ENCODE measurements around the gene DEDD2. TPM values are rescaled to one million over a fixed set of nuclear protein-coding genes. Genes with fewer than 3 reads are reported as not detected.
A peak's percentile ranks its signal among the peaks of the same experiment; 100 is the strongest.

The DEDD2 gene
- total and polyA plus RNA-seq, 10 of the 15 experiments (the other 5 are each of a cell fraction or from before 2014, with no cell fraction given) = 2.5 to 24.7 (median 17.6) TPM

DNA sequence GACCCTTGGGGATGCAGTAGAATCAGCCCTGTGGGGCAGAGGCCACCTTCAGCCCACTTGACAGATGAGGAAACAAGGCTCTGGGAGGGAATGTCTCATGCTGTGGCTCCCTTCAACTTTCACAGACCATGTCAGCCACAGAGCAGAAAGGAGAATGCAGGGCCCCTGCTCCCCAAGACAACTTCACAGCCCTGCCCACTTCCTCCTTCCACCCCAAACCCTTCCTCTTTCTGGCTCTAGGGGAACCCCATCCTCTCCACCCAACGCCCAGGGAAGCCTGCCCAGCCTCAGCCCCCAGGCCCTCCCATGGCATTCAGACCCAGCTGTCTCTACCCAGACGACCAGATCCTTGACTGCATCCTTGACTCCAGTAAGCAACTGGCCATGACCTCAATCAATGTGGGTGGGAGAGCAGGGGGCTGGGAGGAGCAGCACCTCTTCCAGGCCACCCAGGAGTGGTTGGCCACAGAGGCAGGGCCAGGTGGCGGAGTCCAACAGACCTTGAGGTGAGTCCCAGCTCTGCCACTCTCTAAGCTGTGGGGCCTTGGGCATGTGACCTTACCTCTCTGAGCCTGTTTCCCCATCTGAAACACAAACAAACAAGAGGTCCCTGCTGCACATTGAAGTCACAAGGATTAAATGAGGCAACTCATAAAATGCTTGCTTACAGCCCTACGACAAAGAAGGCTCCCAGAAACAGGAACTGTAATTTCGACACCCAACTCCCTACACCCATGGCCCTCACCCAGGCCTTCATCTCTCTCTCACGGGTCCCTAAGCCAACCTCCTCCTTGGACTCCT is 15.8 kb downstream of the DEDD2 start (continued):
- TF ChIP-seq CEBPZ (IDR thresholded peaks at IDR 0.05; ENCODE audit: low read depth, low read length) (no peak), TCF3 (IDR thresholded peaks at IDR 0.05; ENCODE audit: borderline replicate concordance, insufficient read depth, low read depth, low read length) (no peak), SKIL (IDR thresholded peaks at IDR 0.05; ENCODE audit: low read depth, poor library complexity, severe bottlenecking) (no peak), YY1 (IDR thresholded peaks at IDR 0.05; ENCODE audit: low read depth, low read length) (no peak), CBX3 (IDR thresholded peaks at IDR 0.05; ENCODE audit: borderline replicate concordance, low read depth) (no peak), ASH2L (IDR thresholded peaks at IDR 0.05; ENCODE audit: borderline replicate concordance, low read depth) (no peak), PAX5 (IDR thresholded peaks at IDR 0.05; ENCODE audit: borderline replicate concordance, low read depth, low read length) (peak; percentile 26; the same call in 1 of the 2 replicates), RELA (IDR thresholded peaks at IDR 0.05; ENCODE audit: borderline replicate concordance, partially characterized antibody) (peak; percentile 40), LARP7 (IDR thresholded peaks at IDR 0.05) (no peak)
- TF ChIP-seq, protein P1, sequence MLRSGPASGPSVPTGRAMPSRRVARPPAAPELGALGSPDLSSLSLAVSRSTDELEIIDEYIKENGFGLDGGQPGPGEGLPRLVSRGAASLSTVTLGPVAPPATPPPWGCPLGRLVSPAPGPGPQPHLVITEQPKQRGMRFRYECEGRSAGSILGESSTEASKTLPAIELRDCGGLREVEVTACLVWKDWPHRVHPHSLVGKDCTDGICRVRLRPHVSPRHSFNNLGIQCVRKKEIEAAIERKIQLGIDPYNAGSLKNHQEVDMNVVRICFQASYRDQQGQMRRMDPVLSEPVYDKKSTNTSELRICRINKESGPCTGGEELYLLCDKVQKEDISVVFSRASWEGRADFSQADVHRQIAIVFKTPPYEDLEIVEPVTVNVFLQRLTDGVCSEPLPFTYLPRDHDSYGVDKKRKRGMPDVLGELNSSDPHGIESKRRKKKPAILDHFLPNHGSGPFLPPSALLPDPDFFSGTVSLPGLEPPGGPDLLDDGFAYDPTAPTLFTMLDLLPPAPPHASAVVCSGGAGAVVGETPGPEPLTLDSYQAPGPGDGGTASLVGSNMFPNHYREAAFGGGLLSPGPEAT (IDR thresholded peaks at IDR 0.05; ENCODE audit: low read depth) = peak; percentile 89
- TF ChIP-seq, protein P2, sequence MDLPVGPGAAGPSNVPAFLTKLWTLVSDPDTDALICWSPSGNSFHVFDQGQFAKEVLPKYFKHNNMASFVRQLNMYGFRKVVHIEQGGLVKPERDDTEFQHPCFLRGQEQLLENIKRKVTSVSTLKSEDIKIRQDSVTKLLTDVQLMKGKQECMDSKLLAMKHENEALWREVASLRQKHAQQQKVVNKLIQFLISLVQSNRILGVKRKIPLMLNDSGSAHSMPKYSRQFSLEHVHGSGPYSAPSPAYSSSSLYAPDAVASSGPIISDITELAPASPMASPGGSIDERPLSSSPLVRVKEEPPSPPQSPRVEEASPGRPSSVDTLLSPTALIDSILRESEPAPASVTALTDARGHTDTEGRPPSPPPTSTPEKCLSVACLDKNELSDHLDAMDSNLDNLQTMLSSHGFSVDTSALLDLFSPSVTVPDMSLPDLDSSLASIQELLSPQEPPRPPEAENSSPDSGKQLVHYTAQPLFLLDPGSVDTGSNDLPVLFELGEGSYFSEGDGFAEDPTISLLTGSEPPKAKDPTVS (IDR thresholded peaks at IDR 0.05; ENCODE audit: low read depth, low read length) = no peak
- TF ChIP-seq, protein P3, sequence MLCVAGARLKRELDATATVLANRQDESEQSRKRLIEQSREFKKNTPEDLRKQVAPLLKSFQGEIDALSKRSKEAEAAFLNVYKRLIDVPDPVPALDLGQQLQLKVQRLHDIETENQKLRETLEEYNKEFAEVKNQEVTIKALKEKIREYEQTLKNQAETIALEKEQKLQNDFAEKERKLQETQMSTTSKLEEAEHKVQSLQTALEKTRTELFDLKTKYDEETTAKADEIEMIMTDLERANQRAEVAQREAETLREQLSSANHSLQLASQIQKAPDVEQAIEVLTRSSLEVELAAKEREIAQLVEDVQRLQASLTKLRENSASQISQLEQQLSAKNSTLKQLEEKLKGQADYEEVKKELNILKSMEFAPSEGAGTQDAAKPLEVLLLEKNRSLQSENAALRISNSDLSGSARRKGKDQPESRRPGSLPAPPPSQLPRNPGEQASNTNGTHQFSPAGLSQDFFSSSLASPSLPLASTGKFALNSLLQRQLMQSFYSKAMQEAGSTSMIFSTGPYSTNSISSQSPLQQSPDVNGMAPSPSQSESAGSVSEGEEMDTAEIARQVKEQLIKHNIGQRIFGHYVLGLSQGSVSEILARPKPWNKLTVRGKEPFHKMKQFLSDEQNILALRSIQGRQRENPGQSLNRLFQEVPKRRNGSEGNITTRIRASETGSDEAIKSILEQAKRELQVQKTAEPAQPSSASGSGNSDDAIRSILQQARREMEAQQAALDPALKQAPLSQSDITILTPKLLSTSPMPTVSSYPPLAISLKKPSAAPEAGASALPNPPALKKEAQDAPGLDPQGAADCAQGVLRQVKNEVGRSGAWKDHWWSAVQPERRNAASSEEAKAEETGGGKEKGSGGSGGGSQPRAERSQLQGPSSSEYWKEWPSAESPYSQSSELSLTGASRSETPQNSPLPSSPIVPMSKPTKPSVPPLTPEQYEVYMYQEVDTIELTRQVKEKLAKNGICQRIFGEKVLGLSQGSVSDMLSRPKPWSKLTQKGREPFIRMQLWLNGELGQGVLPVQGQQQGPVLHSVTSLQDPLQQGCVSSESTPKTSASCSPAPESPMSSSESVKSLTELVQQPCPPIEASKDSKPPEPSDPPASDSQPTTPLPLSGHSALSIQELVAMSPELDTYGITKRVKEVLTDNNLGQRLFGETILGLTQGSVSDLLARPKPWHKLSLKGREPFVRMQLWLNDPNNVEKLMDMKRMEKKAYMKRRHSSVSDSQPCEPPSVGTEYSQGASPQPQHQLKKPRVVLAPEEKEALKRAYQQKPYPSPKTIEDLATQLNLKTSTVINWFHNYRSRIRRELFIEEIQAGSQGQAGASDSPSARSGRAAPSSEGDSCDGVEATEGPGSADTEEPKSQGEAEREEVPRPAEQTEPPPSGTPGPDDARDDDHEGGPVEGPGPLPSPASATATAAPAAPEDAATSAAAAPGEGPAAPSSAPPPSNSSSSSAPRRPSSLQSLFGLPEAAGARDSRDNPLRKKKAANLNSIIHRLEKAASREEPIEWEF (IDR thresholded peaks at IDR 0.05; ENCODE audit: insufficient replicate concordance, low read depth, low read length) = no peak

All from GM12878 (cell line).